ACC112 (cell line): ENCODE results near the gene KMT2C.
"Not testable (repeated sequence)": the region's sequence is repeated elsewhere in the genome, so short reads cannot be mapped to it uniquely, and the experiment has no call there.

Source experiments
- H2AFZ ChIP-seq: fragments of 200-600 bp; sonication (generic); one replicate; pipeline ENCODE4 v1.6.0; 2017; ENCODE audit warnings: antibody characterized with exemption, low read length; ENCODE audit not compliant: unreplicated experiment
- H3K27ac ChIP-seq: fragments of 200-600 bp; sonication (generic); 2 replicates; pipeline ENCODE4 v1.5.1; 2014; ENCODE audit warnings: low read depth, mild to moderate bottlenecking, antibody characterized with exemption, low read length, moderate library complexity
- H3K27me3 ChIP-seq: fragments of 200-600 bp; sonication (generic); 2 replicates; pipeline ENCODE4 v1.6.1; 2014; ENCODE audit warnings: mild to moderate bottlenecking, antibody characterized with exemption, low read length, moderate library complexity, mixed read lengths; ENCODE audit not compliant: insufficient read depth
- H3K36me3 ChIP-seq: fragments of 200-600 bp; sonication (generic); 2 replicates; pipeline ENCODE4 v1.6.1; 2016; ENCODE audit warnings: mild to moderate bottlenecking, antibody characterized with exemption, low read length, moderate library complexity, mixed read lengths; ENCODE audit not compliant: insufficient read depth
- H3K4me1 ChIP-seq: fragments of 200-600 bp; sonication (generic); one replicate; pipeline ENCODE4 v1.6.1; 2016; ENCODE audit warnings: low read length, mixed read lengths; ENCODE audit not compliant: insufficient read depth, unreplicated experiment, control insufficient read depth
- H3K4me3 ChIP-seq: fragments of 200-600 bp; sonication (generic); 2 replicates; pipeline ENCODE4 v1.5.1; 2014; ENCODE audit warnings: mild to moderate bottlenecking, low read depth, low read length
- H3K79me2 ChIP-seq: fragments of 200-600 bp; sonication (generic); one replicate; pipeline ENCODE4 v1.6.0; 2016; ENCODE audit warnings: low read length; ENCODE audit not compliant: control insufficient read depth, unreplicated experiment, insufficient read depth

Gene KMT2C

DNA sequence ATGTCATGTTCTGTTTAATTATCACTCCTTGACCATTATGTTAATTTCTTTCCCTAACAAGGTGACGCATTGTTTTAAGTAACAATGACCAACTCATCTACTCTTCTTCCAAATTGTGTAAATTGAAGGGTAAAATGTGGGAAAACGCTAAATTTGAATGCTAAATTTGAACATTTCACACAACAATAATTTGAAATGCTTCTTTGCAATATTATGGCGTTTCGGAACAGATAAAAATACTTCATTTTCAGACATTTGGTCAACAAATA, 29.2 kb upstream of the KMT2C start:
- H3K4me1 ChIP-seq = no peaks in the 10 kb centered on the region
- no peaks in the 10 kb centered on the region for H3K36me3 ChIP-seq
- H3K27me3 ChIP-seq = no peaks in the 10 kb centered on the region
- H3K4me3 ChIP-seq = peak overlapping the region; percentile 93
- peak overlapping the region; percentile 94 for H2AFZ ChIP-seq
- 0 out of 2 replicates have a peak overlapping the region, but pooled peaks have one; percentile 87 for H3K27ac ChIP-seq
- no peaks in the 10 kb centered on the region for H3K79me2 ChIP-seq

GRCh38 chr7:152464312-152465118, 28.7 kb upstream of the KMT2C start:
- Histone ChIP-seq H3K4me3 (peak overlapping the region; percentile 93), H3K27me3 (no peaks in the 10 kb centered on the region), H3K36me3 (no peaks in the 10 kb centered on the region), H2AFZ (peak overlapping the region; percentile 94), H3K79me2 (no peaks in the 10 kb centered on the region), H3K27ac (peak overlapping the region; percentile 87), H3K4me1 (no peaks in the 10 kb centered on the region)

- Histone ChIP-seq H2AFZ (peak overlapping the region; percentile 94), H3K79me2 (no peaks in the 10 kb centered on the region), H3K4me1 (no peaks in the 10 kb centered on the region), H3K27me3 (no peaks in the 10 kb centered on the region), H3K4me3 (peak overlapping the region; percentile 93), H3K27ac (peak overlapping the region; percentile 87), H3K36me3 (no peaks in the 10 kb centered on the region)
These were observed 28.0 kb upstream of the KMT2C start for GRCh38 chr7:152463709-152464311.

DNA sequence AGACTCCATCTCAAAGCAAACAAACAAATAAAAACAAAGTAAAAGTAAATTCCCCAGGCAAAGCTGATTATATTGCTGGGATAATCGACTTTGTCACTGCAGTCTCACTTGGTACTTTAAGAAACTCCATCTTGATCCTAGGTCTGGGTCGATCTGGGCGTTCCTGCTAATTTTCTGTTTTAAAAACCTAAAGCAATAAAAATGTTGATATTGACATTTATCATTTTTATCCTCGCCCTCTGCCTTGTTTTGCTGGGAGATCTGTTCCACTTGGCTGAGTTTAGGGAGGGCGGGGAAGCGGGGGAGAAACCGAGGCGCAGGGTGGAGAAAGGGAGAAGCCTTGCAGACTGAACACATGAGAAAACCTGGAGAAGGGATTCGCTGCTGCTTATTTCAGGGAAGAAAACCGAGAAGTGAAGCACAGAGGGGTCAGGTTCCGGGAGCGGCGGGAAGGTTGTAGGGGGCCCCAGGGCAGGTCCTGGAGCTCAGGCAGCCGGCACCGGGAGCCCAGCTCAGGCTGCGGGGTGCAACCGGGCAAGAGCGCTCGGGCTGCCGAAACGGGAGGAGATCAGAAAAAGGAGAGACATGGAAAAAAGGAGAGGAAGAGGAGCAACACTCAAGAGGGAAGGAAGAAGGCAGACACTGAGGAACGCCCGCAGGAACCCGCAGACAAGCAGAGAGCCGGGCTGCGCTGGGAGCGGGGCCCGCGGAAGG, 27.3 kb upstream of the KMT2C start:
- Histone ChIP-seq H3K27me3 (no peaks in the 10 kb centered on the region), H3K27ac (no peak overlapping the region), H2AFZ (peak overlapping the region; percentile 97), H3K4me1 (no peaks in the 10 kb centered on the region), H3K36me3 (no peaks in the 10 kb centered on the region), H3K4me3 (peak overlapping the region; percentile 90), H3K79me2 (no peaks in the 10 kb centered on the region)

- H3K79me2 ChIP-seq = no peaks in the 10 kb centered on the region
- H3K4me1 ChIP-seq = no peaks in the 10 kb centered on the region
- H3K36me3 ChIP-seq = no peaks in the 10 kb centered on the region
- H3K27me3 ChIP-seq = no peaks in the 10 kb centered on the region
- no peak overlapping the region for H2AFZ ChIP-seq
- no peak overlapping the region for H3K27ac ChIP-seq
- H3K4me3 ChIP-seq = no peak overlapping the region
These were observed 24.0 kb upstream of the KMT2C start for GRCh38 chr7:152459724-152460251.

DNA sequence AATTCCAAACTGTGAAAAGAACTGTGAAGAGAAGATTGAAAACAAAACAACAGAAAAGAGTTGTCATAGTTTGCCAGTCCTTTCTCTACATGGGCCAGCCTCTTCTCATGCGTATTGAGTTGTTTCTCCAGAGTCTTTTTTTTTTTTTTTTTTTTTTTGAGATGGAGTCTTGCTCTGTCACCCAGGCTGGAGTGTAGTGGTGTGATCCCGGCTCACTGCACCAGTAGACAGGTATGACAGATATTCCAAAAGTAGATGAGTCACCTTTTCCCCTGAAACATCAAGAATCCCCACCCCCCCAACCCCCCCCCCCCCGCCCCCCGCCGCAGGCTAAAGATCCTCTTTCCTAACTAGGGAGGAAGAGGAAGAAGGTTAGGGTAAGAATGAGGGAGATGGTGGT, 15.6 kb upstream of the KMT2C start:
- Histone ChIP-seq H3K4me3 (no peak overlapping the region), H3K27ac (no peak overlapping the region), H3K27me3 (no peaks in the 10 kb centered on the region), H3K4me1 (no peaks in the 10 kb centered on the region), H3K36me3 (no peaks in the 10 kb centered on the region), H3K79me2 (no peaks in the 10 kb centered on the region), H2AFZ (no peak overlapping the region)

- not testable (repeated sequence) for H3K79me2 ChIP-seq, H3K27ac ChIP-seq, H3K36me3 ChIP-seq
These were observed 9.7 kb upstream of the KMT2C start for GRCh38 chr7:152445386-152446008.

DNA sequence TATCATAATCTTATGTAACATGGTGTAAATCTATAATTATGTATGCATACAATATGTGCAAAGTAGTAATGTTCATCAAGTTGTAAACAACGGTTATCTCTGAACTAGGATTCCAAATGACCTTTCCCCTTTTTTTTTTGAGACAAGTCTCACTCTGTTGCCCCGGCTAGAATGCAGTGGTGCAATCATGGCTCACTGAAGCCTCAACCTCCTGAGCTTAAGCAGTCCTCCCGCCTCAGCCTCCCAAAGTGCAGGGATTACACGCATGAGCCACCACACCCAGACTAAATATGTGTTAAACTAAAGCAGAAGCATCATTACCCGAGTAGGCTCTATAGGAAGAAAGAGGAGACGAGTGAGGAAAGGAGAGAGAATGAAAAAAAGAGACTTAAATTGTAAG, 7.8 kb upstream of the KMT2C start:
- Histone ChIP-seq H3K4me3 (no peak overlapping the region), H3K4me1 (no peaks in the 10 kb centered on the region), H3K27me3 (no peaks in the 10 kb centered on the region), H2AFZ (no peak overlapping the region), H3K36me3 (no peaks in the 10 kb centered on the region), H3K79me2 (no peaks in the 10 kb centered on the region), H3K27ac (no peak overlapping the region)

More at GRCh38 chr7:152445386-152446008, 9.7 kb upstream of the KMT2C start:
- not testable (repeated sequence) for H3K4me3 ChIP-seq, H3K27me3 ChIP-seq, H2AFZ ChIP-seq, H3K4me1 ChIP-seq

DNA sequence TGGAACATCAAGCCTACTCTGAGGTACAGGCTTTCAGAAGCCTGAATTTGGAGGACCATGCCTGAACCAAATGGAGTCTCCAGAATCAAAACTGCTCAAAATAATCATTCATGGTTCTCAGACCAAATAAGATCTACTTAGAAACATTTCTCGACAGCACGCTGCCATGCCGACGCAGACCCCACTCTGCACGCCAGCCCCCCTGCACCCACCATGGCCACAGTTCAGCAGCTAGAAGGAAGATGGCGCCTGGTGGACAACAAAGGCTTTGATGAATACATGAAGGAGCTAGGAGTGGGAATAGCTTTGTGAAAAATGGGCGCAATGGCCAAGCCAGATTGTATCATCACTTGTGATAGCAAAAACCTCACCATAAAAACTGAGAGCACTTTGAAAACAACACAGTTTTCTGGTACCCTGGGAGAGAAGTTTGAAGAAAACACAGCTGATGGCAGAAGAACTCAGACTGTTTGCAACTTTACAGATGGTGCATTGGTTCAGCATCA, 6.6 kb upstream of the KMT2C start:
- Histone ChIP-seq H3K4me1 (peaks cover 7% of the 10 kb centered on the region), H3K36me3 (no peaks in the 10 kb centered on the region), H3K27me3 (no peaks in the 10 kb centered on the region), H3K27ac (no peak overlapping the region), H3K4me3 (no peak overlapping the region), H2AFZ (no peak overlapping the region), H3K79me2 (no peaks in the 10 kb centered on the region)

DNA sequence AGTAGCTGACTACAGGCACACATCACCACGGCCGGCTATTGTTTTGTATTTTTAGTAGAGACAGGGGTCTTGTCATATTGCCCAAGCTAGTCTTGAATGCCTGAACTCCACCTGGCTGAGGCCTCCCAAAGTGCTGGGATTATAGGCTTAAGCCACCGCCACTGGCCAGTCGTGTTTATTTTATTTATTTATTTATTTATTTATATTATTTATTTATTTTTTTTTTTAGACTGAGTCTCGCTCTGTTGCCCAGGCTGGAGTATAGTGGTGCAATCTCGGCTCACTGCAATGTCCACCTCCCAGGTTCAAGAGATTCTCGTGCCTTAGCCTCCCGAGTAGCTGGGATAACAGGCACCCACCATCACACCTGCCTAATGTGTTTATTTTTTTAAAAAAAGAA, 6.0 kb upstream of the KMT2C start:
- H3K4me3 ChIP-seq, H3K27ac ChIP-seq, H2AFZ ChIP-seq: not testable (repeated sequence)

More for the DNA sequence above, 6.0 kb upstream of the KMT2C start:
- not testable (repeated sequence) for H3K27me3 ChIP-seq, H3K36me3 ChIP-seq, H3K4me1 ChIP-seq, H3K79me2 ChIP-seq
